ENCODE measurements around the gene HES3.

- TF ChIP-seq CTCF (IDR thresholded peaks at IDR 0.05) (no peak), POLR2A (IDR thresholded peaks at IDR 0.05) (no peak)
Measured at GRCh38 chr1:6257541-6258069, 13.6 kb downstream of the HES3 start.

Measured in body of pancreas (tissue), 4 donors.